ENCODE data around the gene SF3A2.

- TF ChIP-seq POLR2A (IDR thresholded peaks at IDR 0.05) (no peak), CTCF (IDR thresholded peaks at IDR 0.05) (no peak)
These were observed 40.7 kb upstream of the SF3A2 start for GRCh38 chr19:2195914-2196313.
